Mesodermal cell (in vitro differentiated cells): ENCODE results near the gene AMMECR1.
"Not testable (repeated sequence)": the region's sequence is repeated elsewhere in the genome, so short reads cannot be mapped to it uniquely, and the experiment has no call there.

Experiments used
- H3K27ac ChIP-seq: 2 replicates; pipeline ENCODE4 v1.7.0; 2013; ENCODE audit warnings: mild to moderate bottlenecking, low read depth, low read length, moderate library complexity; ENCODE audit not compliant: severe bottlenecking
- H3K36me3 ChIP-seq: 2 replicates; pipeline ENCODE4 v1.7.1; 2013; ENCODE audit warnings: mild to moderate bottlenecking, low read length, moderate library complexity; ENCODE audit not compliant: control insufficient read depth, insufficient read depth
- H3K4me1 ChIP-seq: one replicate; pipeline ENCODE4 v1.7.1; 2013; ENCODE audit warnings: mild to moderate bottlenecking, low read length; ENCODE audit not compliant: insufficient read depth, control insufficient read depth, poor library complexity, severe bottlenecking
- H3K4me3 ChIP-seq: 2 replicates; pipeline ENCODE4 v1.7.0; 2013; ENCODE audit warnings: low read length, control low read depth, mild to moderate bottlenecking; ENCODE audit not compliant: insufficient read depth, poor library complexity, severe bottlenecking; ENCODE audit errors: extremely low read depth
- H3K9me3 ChIP-seq: 2 replicates; pipeline ENCODE4 v1.7.1; 2013; ENCODE audit warnings: mild to moderate bottlenecking, low read length, moderate library complexity; ENCODE audit not compliant: control insufficient read depth
- whole genome bisulfite sequencing, 2 experiments: methylation state at CpG; one replicate each; pipeline ENCODE4 v1.1.5; 2013; ENCODE audit warnings: missing lambda C conversion rate in 2 of 2; ENCODE audit not compliant: insufficient coverage in 2 of 2; 5-methylcytosine and 5-hydroxymethylcytosine counted together

AMMECR1 gene

GRCh38 chrX:110231485-110231884 is 86.4 kb downstream of the AMMECR1 start:
- not testable (repeated sequence) for H3K4me3 ChIP-seq
- WGBS, 2 experiments, result 100% methylated on average over 1 of the region's 3 CpGs; no CpG with 5 or more reads in 1 of the 2 experiments

GRCh38 chrX:110229497-110230111 is 88.3 kb downstream of the AMMECR1 start:
- WGBS, 2 experiments, result 40 to 100% methylated on average over 1 of the region's 21 CpGs
- H3K4me1 ChIP-seq, H3K9me3 ChIP-seq, H3K4me3 ChIP-seq, H3K36me3 ChIP-seq, H3K27ac ChIP-seq: not testable (repeated sequence)

More at GRCh38 chrX:110231485-110231884, 86.4 kb downstream of the AMMECR1 start:
- H3K27ac ChIP-seq, H3K4me1 ChIP-seq, H3K9me3 ChIP-seq, H3K36me3 ChIP-seq: not testable (repeated sequence)

GRCh38 chrX:110228453-110228852 is 89.4 kb downstream of the AMMECR1 start:
- WGBS, 2 experiments, result no CpG with 5 or more reads among the region's 5 CpGs
- Histone ChIP-seq H3K27ac (no peak overlapping the region), H3K4me1 (peaks cover 4% of the 10 kb centered on the region), H3K9me3 (no peaks in the 10 kb centered on the region), H3K36me3 (no peaks in the 10 kb centered on the region), H3K4me3 (no peak overlapping the region)

DNA sequence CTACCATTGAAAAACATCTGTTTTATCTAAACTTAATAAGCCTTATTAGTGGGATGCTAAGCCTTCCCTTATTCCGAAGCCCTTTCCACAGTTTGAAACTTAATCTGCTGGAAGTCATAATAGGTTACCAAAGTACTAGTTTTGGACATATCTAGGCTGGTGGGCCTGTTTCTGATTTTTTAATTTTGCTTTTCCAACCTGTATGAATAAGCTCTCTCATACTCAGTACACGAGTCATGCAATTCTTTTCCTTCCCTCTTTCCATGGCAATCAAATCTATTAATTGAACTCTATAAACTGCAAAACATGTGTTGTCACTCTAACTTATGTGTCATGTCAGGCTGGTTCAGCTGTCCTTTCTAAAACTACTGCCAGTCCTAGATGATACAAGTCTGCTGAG is 91.0 kb downstream of the AMMECR1 start:
- Histone ChIP-seq H3K36me3 (no peaks in the 10 kb centered on the region), H3K9me3 (no peaks in the 10 kb centered on the region), H3K27ac (no peak overlapping the region), H3K4me1 (peaks cover 4% of the 10 kb centered on the region), H3K4me3 (no peak overlapping the region)
- 83 to 100% methylated on average over 1 of the region's 2 CpGs for WGBS, 2 experiments

- peaks cover 4% of the 10 kb centered on the region for H3K4me1 ChIP-seq
- H3K36me3 ChIP-seq, result no peaks in the 10 kb centered on the region
- no CpG with 5 or more reads among the region's 3 CpGs for WGBS, 2 experiments
- H3K9me3 ChIP-seq, result no peaks in the 10 kb centered on the region
- no peak overlapping the region for H3K27ac ChIP-seq
- no peak overlapping the region for H3K4me3 ChIP-seq
Observed at GRCh38 chrX:110224926-110225617, 92.8 kb downstream of the AMMECR1 start.

GRCh38 chrX:110222497-110223257 is 95.2 kb downstream of the AMMECR1 start:
- Histone ChIP-seq H3K4me3 (no peak overlapping the region), H3K27ac (no peak overlapping the region), H3K9me3 (no peaks in the 10 kb centered on the region), H3K36me3 (no peaks in the 10 kb centered on the region), H3K4me1 (peaks cover 7% of the 10 kb centered on the region)
- WGBS, 2 experiments, result 80% methylated on average over 1 of the region's 2 CpGs; no CpG with 5 or more reads in 1 of the 2 experiments

- Histone ChIP-seq H3K4me1 (peaks cover 3% of the 10 kb centered on the region), H3K27ac (no peak overlapping the region), H3K4me3 (no peak overlapping the region), H3K36me3 (no peaks in the 10 kb centered on the region), H3K9me3 (no peaks in the 10 kb centered on the region)
- no CpG with 5 or more reads among the region's 1 CpG for WGBS, 2 experiments
Observed at GRCh38 chrX:110219920-110220319, 98.0 kb downstream of the AMMECR1 start.

DNA sequence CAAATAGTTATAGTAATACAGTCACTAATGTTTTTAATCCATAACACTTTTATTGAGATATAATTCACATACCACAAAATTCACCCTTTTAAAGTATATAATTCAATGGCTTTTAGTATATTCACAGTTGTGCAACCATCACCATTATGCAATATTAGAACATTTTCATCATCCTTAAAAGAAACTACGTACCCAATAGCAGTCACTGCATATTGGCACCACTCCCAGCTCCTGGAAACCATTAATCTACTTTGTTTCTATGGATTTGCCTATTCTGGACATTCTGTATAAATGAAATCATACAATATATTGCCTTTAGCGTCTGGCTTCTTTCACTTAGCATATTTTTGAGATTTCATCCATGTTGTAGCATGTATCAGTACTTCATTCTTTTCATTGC is 99.3 kb downstream of the AMMECR1 start:
- no CpG with 5 or more reads among the region's 2 CpGs for WGBS, 2 experiments
- Histone ChIP-seq H3K4me3 (no peak overlapping the region), H3K9me3 (no peaks in the 10 kb centered on the region), H3K36me3 (no peaks in the 10 kb centered on the region), H3K27ac (no peak overlapping the region), H3K4me1 (peaks cover 3% of the 10 kb centered on the region)

DNA sequence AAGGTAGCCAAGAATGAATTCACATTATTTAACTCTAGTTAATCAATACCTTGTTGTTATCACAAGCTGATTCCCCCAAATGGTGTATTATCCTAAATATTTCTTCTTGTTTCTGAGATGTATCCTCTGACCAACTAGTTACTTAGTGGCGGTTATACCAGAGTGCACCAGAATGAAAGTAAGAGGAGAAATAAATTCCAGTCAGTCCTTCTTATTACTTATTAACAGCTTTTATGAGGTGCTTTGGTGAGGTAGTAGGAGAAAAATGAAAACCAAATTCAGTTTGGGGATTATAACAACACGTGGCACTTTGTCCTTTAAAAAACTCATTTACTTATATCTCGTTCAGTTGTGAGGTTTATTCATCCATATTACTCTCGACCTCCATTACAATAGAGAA is 101.9 kb downstream of the AMMECR1 start:
- Histone ChIP-seq H3K27ac (no peak overlapping the region), H3K4me1 (peaks cover 3% of the 10 kb centered on the region), H3K9me3 (no peaks in the 10 kb centered on the region), H3K4me3 (no peak overlapping the region), H3K36me3 (no peaks in the 10 kb centered on the region)
- no CpG with 5 or more reads among the region's 4 CpGs for WGBS, 2 experiments

- Histone ChIP-seq H3K4me1 (peaks cover 9% of the 10 kb centered on the region), H3K27ac (no peak overlapping the region), H3K4me3 (no peak overlapping the region), H3K36me3 (no peaks in the 10 kb centered on the region), H3K9me3 (no peaks in the 10 kb centered on the region)
- no CpG with 5 or more reads among the region's 1 CpG for WGBS, 2 experiments
Observed at GRCh38 chrX:110215411-110215810, 102.5 kb downstream of the AMMECR1 start.
